Activated naive CD8-positive, alpha-beta T cell treated with anti-CD3 and anti-CD28 coated beads for 36 hours (primary cell): ENCODE measurements around the gene KRT79. TPM values are rescaled to one million over a fixed set of nuclear protein-coding genes. Genes with fewer than 3 reads are reported as not detected.
A peak's percentile ranks its signal among the peaks of the same experiment; 100 is the strongest.
"Not testable (repeated sequence)": the region's sequence is repeated elsewhere in the genome, so short reads cannot be mapped to it uniquely, and the experiment has no call there.

Experiments
- DNase-seq: peaks from one replicate; pipeline ENCODE4 v3.0.0; 2021
- H3K27ac Mint-ChIP-seq: one replicate; pipeline ENCODE4 v1.8.0; 2022; ENCODE audit warnings: mild to moderate bottlenecking, moderate library complexity, mixed read lengths
- H3K27me3 Mint-ChIP-seq: one replicate; pipeline ENCODE4 v1.8.0; 2022; ENCODE audit warnings: mild to moderate bottlenecking, mixed read lengths
- H3K36me3 Mint-ChIP-seq: one replicate; pipeline ENCODE4 v1.8.0; 2021; ENCODE audit warnings: mild to moderate bottlenecking, mixed read lengths
- H3K4me1 Mint-ChIP-seq: one replicate; pipeline ENCODE4 v1.8.0; 2021; ENCODE audit warnings: mixed read lengths
- H3K4me3 Mint-ChIP-seq: one replicate; pipeline ENCODE4 v1.8.0; 2022; ENCODE audit warnings: mild to moderate bottlenecking, moderate library complexity, mixed read lengths
- H3K9me3 Mint-ChIP-seq: one replicate; pipeline ENCODE4 v1.8.0; 2022; ENCODE audit warnings: mixed read lengths
- total RNA-seq, 2 experiments: library from RNA; stranded (reverse); gene quantifications; one replicate each; pipeline ENCODE4 v1.2.3, GENCODE V29; 2021

Gene KRT79
- total RNA-seq, 2 experiments from 2014 or later, result 0.95 to 0.96 TPM

DNA sequence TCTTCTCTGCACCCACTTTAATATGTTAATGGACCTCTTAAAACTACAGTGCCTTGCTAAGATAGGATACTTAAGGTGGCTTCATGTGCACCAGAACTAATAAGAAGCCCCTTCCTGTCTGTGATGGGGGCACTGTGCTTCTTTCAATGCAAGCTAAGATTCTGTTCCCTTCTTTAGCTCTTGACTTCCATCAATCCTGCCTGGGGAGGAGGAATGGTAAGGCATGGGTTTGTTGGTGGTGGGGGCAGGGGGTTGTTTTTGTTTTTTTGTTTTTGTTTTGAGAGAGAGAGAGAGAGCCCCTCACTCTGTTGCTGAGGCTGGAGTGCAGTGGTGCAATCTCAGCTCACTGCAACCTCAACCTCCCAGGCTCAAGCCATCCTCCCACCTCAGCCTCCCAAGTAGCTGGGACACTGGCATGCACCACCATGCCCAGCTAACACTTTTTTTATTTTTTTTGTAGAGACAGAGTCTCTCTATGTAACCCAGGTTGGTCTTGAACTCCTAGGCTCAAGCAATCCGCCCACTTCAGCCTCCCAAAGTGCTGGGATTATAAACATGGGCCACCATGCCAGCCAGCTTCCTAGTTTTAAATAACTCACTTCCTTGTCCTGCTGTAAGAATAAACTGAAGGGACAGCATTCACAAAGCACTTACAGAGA, 33.7 kb downstream of the KRT79 start:
- H3K9me3 Mint-ChIP-seq, result no peaks in the 10 kb centered on the region
- H3K27ac Mint-ChIP-seq, result no peak overlapping the region
- H3K27me3 Mint-ChIP-seq, result no peaks in the 10 kb centered on the region
- H3K4me3 Mint-ChIP-seq, result no peak overlapping the region
- DNase-seq, result no peak
- H3K4me1 Mint-ChIP-seq, result peaks cover 2% of the 10 kb centered on the region
- no peaks in the 10 kb centered on the region for H3K36me3 Mint-ChIP-seq

DNA sequence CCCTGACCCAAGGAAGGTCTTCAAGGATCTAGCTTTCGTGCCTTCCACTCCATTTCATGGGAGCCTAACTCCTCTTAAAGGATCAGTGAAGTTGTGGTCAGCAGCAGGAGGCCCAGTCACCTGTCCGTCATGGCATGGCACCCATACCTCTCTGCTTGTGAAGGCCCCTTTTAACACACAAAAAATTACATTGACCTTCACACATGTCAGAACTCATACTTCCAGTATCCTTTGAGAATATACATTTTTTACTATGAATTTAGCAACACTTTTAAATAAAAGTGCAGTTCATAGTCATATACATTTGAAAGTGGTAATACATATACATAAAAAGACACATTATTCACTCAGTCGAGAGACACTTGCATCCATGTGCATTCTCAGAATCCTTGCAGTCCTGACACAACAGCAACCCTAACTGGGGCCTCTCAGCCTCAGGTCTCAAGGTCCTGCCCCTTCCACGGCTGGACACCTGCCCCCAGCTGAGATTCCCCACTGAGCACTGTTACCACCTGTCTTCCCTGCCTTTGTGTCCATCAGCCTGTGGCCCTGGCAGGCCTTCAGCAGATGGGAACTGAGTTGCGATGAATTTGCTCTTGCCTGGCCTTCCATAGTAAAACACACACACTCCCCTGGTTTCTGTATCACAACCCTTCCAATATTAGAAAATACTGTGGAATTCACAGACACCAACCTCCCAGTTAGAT, 34.5 kb downstream of the KRT79 start:
- no peaks in the 10 kb centered on the region for H3K36me3 Mint-ChIP-seq
- H3K4me1 Mint-ChIP-seq, result peaks cover under 1% of the 10 kb centered on the region

DNA sequence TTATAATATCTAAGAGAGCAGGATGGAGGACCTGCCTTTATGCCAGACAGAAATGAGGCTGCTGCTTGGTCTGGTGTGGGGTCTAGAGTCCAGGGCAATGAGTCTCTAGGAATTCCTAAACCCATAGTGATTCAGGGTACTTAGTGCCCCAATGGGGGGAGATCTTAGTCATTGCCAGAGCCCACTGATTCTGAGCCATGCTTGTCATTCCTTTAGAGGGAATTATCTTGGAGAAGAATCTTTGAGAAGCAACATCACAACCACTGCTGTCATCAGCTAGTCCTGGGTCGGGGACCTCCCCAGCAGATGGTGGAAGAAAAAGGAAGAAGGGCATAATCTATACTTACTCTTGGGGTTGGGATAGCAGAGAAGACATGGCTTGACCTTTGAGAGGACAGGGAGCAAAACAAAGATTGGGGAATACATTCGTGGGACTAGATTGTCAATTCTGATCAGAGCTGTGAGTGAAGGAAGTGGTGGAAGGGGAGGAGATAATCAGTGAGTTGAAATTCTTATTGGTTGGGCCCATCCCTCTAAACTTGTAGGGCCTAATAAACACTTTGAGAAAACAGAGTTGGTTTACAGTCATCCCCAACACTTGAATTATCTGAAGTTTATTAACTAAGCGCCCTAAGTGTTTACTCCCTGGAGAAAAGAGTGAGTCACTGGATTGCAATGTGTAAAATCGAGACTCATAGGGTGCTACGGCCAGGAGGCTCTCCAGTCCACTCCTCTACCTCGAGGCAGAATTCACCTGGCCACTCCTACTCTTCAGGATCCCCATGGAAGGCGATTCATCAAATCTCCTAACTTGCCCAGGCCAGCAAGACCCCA, 35.2 kb downstream of the KRT79 start:
- Mint-ChIP-seq H3K4me3 (no peak overlapping the region), H3K4me1 (peaks cover 7% of the 10 kb centered on the region), H3K9me3 (no peaks in the 10 kb centered on the region), H3K27ac (no peak overlapping the region), H3K27me3 (no peaks in the 10 kb centered on the region), H3K36me3 (no peaks in the 10 kb centered on the region)
- DNase-seq, result no peak

More for the DNA sequence above, 34.5 kb downstream of the KRT79 start:
- DNase-seq, result no peak
- H3K9me3 Mint-ChIP-seq, result no peaks in the 10 kb centered on the region
- H3K27ac Mint-ChIP-seq, result no peak overlapping the region
- H3K27me3 Mint-ChIP-seq, result no peaks in the 10 kb centered on the region
- no peak overlapping the region for H3K4me3 Mint-ChIP-seq

DNA sequence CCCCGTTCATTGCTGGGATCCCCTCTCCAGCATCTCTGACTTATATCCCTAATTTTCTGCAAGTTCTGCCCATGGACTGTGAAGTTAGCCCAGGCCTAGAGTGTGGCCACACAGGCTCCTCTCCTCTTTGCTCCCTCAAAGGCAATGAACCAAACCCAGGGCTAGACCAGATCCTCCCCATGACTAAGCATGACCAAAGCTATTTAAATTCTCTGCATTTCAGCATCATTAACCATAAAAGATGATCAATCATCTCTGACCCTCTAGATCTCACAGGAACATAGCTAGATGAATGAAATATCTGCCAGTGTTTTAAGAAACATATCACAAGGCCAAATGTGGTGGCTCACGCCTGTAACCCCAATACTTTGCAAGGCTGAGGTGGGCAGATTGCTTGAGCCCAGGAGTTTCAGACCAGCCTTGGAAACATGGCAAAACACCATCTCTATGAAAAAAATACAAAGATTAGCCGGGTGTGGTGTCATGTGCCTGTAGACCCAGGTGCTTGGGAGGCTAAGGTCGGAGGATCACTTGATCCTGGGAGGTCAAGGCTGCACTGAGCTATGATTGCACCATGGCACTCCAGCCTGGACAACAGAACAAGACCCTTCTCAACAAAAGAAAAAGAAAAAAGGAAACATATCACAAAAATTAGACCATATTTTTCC, 36.0 kb downstream of the KRT79 start:
- no peak overlapping the region for H3K4me3 Mint-ChIP-seq
- peaks cover 7% of the 10 kb centered on the region for H3K4me1 Mint-ChIP-seq
- no peaks in the 10 kb centered on the region for H3K27me3 Mint-ChIP-seq
- H3K36me3 Mint-ChIP-seq, result no peaks in the 10 kb centered on the region
- no peaks in the 10 kb centered on the region for H3K9me3 Mint-ChIP-seq
- DNase-seq, result no peak
- H3K27ac Mint-ChIP-seq, result no peak overlapping the region

DNA sequence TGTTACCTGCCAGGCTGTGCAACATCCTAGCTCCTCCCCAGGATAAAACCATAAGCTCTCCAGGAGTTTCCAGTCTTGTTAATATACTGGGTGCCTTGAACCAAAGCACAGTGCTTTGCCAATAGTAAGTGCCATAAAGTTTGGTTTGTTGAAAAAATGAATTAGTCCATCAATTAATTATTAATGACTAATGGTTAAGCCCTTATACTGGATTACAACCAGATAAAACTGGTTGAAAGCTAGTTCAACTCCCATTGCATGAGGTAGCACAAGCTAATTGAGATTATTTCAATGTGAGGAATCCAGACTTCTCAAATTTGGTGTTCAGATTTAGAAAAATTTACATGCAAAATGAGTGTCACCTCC, 36.6 kb downstream of the KRT79 start:
- H3K9me3 Mint-ChIP-seq, result no peaks in the 10 kb centered on the region
- H3K27me3 Mint-ChIP-seq, result no peaks in the 10 kb centered on the region
- no peak overlapping the region for H3K27ac Mint-ChIP-seq
- H3K4me1 Mint-ChIP-seq, result peaks cover 7% of the 10 kb centered on the region
- DNase-seq, result no peak
- H3K4me3 Mint-ChIP-seq, result no peak overlapping the region
- H3K36me3 Mint-ChIP-seq, result no peaks in the 10 kb centered on the region

DNA sequence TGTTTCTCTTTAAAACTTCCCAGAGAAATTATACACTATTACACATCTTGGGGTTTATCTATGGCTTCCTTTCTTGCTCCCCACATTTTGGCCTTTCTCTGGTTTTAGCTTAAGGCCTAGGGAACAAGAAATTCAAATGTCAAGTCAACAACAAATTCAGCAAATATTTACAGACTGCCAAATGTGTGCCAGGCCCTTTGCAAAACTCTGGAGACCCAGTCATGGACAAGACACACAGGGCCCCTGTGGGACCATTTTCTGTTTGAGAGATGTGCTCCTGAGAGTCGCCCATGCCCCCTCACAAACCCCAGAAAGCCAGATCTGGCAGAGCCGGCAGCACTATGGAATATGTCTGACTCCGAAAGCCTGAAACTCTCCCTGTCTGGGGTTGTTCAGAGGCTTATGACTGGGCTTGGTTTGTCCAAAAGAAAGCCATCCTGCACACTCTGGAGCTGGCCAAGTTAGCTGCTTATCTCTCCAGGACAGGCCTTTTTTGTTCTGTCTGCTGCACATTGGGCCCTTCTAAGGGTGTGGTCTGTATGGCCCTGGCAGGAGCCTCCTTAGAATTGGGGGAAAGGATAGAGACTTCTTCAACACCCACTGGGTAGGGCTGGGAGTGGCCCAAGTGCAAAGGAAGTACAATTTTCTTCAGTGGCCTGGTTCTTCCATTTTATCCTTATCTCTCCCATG, 37.1 kb downstream of the KRT79 start:
- Mint-ChIP-seq H3K27me3 (no peaks in the 10 kb centered on the region), H3K9me3 (no peaks in the 10 kb centered on the region), H3K4me1 (peaks cover 9% of the 10 kb centered on the region), H3K27ac (no peak overlapping the region), H3K4me3 (no peak overlapping the region), H3K36me3 (no peaks in the 10 kb centered on the region)
- DNase-seq, result no peak

DNA sequence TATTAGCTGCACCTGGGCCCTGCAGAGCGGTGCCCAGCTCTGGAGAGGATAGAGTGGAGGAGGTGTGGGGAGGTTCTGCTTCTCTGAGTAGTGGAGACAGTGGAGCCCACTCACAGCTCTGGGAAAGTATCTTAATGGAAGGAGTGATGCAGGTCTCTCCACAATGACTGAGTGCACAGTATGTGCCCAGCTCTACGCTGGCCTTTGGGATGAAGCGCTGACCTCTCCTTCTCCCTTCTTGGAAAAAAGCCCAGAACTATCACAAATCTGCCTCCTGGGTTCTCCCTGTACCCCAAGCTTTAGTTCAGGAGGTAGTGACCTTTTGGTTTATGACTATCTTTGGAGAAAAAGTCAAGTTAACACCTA, 37.7 kb downstream of the KRT79 start:
- H3K36me3 Mint-ChIP-seq, result no peaks in the 10 kb centered on the region
- no peak overlapping the region for H3K27ac Mint-ChIP-seq
- H3K4me1 Mint-ChIP-seq, result peaks cover 14% of the 10 kb centered on the region
- H3K27me3 Mint-ChIP-seq, result no peaks in the 10 kb centered on the region
- no peak for DNase-seq
- H3K9me3 Mint-ChIP-seq, result no peaks in the 10 kb centered on the region
- H3K4me3 Mint-ChIP-seq, result no peak overlapping the region

DNA sequence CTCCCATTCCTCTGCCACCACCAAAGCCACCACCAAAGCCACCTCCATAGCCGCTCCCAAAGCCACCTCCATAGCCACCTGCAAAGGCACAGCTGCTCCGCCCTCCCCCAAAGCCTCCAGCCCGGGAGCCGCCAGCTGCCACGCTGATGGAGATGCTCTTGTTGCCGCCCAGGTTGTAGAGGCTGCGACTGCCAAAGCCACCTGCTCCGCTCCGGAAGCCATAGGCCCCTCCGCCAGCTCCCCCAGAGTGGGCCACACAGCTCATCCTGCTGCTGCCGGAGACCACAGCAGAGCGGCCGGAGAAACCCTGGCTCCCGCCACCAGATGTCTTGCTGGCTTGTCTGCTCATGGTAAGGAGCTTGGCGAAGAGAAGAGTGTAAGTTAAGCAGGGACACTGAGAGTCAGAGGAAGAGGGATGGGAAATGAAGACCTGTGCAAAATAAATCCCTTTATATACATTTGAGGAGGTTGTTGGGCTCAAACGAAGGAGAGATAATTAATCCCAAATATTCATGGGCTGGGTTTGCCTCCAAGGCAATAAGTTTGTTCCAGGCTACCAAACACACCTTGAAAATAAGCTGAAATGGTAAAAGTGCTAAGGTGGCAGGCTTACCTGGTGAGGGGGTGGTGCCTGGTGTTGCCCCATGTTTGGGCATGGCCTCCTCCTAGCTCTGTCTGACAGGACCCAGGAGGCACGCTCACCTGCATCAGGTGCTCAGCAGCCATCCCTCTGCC, 38.2 kb downstream of the KRT79 start, which contains the start of gene KRT3:
Gene KRT3 (minus strand): TSS at position 424 of the 735 bp plus-strand sequence. CDS start 75 bp downstream, at position 349.
- Mint-ChIP-seq H3K36me3 (no peaks in the 10 kb centered on the region), H3K9me3 (no peaks in the 10 kb centered on the region), H3K27me3 (peaks cover under 1% of the 10 kb centered on the region), H3K27ac (no peak within 1 kb of the TSS), H3K4me3 (no peak within 1 kb of the TSS), H3K4me1 (peaks cover 15% of the 10 kb centered on the region)
- no peak for DNase-seq

DNA sequence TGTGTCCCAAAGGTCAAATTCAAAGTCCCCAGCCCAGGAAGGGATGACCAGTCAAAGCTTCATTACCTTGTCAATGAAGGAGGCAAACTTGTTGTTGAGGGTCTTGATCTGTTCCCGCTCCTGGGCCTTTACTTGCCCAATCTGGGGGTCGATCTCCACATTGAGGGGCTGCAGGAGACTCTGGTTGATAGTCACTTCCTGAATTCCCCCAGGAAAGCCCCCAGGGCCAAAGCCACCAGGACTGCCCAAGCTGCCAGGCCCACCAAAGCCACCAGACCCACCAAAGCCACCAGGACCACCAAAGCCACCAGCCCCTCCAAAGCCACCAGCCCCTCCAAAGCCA, 38.8 kb downstream of the KRT79 start:
- H3K27ac Mint-ChIP-seq, H3K9me3 Mint-ChIP-seq, H3K4me3 Mint-ChIP-seq, H3K36me3 Mint-ChIP-seq, H3K27me3 Mint-ChIP-seq, DNase-seq: not testable (repeated sequence)
- peaks cover 19% of the 10 kb centered on the region for H3K4me1 Mint-ChIP-seq

DNA sequence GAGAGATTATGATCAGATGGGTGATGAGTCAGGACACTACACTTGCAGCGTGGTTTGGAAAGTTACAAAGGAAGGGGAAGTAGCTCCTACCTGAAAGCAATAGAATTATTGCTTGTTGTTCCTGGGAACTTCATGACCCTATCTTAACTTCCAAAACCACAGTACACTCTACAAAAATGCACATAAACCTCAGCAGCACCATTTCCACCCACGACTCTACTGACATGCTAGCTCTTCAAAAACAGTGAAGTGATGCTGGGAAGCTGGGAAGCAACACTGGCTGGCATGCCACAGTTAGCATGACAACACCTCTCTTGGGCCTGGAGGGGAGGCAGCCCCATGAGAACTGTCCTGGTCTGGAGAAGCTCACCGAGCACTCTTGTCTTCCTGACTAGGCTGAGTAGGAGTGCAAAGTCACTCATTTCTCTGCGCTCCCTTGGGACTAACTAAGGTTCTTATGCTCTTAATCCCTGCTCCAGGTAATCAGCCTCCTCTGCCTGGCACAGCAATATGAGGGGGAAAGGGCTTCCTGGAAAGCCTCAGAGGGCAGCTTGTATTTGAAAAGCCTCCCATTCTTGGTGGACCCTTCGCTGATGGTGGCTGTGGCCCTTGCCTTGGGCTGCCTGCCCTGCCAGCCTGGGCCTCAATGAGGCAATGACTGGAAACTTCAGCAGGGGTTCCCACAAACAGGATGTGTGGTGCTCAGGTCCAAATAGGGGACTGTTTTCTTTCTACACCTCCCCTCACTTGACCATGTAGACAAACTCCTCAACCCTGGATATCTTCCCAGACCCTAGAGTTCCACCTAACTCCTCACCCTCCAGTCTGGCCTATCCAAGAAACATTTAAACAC, 39.4 kb downstream of the KRT79 start:
- peaks cover 12% of the 10 kb centered on the region for H3K27me3 Mint-ChIP-seq
- no peak for DNase-seq
- no peaks in the 10 kb centered on the region for H3K36me3 Mint-ChIP-seq
- no peaks in the 10 kb centered on the region for H3K9me3 Mint-ChIP-seq
- no peak overlapping the region for H3K27ac Mint-ChIP-seq
- H3K4me1 Mint-ChIP-seq, result peaks cover 22% of the 10 kb centered on the region
- no peak overlapping the region for H3K4me3 Mint-ChIP-seq

DNA sequence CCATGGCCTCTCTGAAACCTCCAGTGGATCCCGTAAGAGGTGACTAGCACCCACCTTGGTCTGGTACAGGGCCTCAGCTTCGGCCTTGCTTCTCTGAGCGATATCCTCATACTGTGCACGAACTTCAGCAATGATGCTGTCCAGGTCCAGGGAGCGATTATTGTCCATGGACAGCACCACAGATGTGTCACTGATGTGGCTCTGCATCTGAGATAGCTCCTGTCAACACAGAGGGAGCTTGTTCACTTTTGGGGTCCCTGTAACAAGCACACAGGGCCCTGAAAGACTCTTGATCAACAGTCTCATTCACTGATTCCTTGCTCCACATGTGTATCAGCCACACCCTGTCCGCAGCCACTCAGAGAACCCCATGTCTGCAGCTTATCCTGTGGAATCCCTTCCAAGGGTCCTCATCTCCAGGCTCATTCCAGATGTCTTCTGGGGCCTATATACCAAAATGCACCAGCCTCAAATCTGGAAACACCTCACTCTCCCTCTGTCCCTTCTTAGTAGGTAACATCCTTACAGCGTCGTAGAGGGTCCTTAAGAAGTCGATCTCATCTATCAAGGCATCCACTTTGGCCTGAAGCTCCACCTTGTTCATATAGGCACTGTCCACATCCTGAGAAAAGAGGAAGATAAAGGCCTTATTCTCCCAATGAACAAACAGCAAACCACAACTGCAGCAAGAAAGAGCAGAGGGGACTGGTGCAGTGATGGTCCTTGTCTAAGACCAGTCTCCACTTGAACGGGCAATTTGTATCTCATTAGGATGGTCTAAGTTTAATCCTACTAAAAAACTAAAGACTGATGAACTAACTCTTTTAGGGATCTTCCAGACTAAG, 41.7 kb downstream of the KRT79 start:
- H3K4me1 Mint-ChIP-seq, result peaks cover 24% of the 10 kb centered on the region
- DNase-seq, result no peak
- no peaks in the 10 kb centered on the region for H3K36me3 Mint-ChIP-seq
- no peaks in the 10 kb centered on the region for H3K9me3 Mint-ChIP-seq
- peaks cover 32% of the 10 kb centered on the region for H3K27me3 Mint-ChIP-seq
- no peak overlapping the region for H3K4me3 Mint-ChIP-seq
- no peak overlapping the region for H3K27ac Mint-ChIP-seq

DNA sequence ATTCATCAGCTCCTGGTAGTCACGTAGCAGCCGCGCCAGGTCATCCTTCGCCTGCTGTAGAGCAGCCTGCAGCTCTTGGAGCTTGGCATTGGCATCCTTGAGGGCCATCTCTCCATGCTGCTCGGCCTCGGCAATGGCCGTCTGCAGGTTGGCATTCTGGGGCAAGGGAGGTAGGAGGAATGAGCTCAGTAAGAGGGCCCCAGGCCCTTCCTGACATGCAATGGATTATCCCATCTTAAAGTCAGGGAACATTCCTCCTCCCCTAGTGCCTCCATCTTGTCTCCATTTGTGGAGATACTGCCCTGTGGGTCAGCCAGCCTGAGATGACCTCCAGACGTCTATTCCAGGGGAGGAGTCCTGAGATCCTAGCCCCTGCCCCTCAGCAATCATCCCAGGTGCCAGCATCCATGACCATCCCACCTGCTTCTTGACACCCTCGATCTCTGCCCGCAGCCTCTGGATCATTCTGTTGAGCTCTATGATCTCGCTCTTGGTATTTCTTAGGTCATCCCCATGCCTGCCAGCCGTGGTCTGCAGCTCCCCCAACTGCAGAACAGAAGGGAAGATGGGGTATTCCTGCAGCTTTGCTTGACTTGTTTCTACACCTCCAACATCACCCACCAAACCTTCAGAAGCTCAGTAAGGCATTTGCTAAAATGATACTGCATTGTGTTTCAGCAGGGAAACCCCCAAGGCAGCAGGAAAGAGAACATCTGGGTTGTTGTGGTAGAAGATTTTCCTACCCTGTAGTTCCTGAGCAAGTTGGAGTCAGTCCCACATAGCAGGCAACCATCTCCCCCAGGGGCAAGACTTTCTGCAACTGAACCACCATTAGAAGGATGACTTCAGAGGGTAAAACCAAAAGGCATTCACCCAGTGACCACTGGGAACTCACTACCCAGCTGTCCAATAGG, 42.6 kb downstream of the KRT79 start:
- Mint-ChIP-seq H3K9me3 (no peaks in the 10 kb centered on the region), H3K27me3 (peaks cover 32% of the 10 kb centered on the region), H3K27ac (no peak overlapping the region), H3K4me1 (peaks cover 24% of the 10 kb centered on the region), H3K4me3 (no peak overlapping the region), H3K36me3 (no peaks in the 10 kb centered on the region)
- peak; percentile 2 for DNase-seq
